ENCODE results near the gene TRIM44.

Gene TRIM44

GRCh38 chr11:35814720-35815305 lies 152.2 kb downstream of the TRIM44 start:
- no peak for DNase-seq
- no peak for TF ChIP-seq CTCF (IDR thresholded peaks at IDR 0.05; ENCODE audit: low read depth, low read length, missing control alignments)
- no peak overlapping the region for H3K4me3 ChIP-seq (ENCODE audit: low read depth, low read length)
- no peak overlapping the region for H3K27ac ChIP-seq
- no peaks in the 10 kb centered on the region for H3K27me3 ChIP-seq (replicated peaks)
- in situ Hi-C loops (cut with HindIII; ENCODE audit: low pct_ligation_motif_present, low sequenced_read_pairs) = no loop called here
- no peaks in the 10 kb centered on the region for H3K36me3 ChIP-seq (replicated peaks)

GRCh38 chr11:35815556-35816315 lies 153.2 kb downstream of the TRIM44 start:
- in situ Hi-C loops (cut with HindIII; ENCODE audit: low pct_ligation_motif_present, low sequenced_read_pairs) = no loop called here
- Histone ChIP-seq H3K27me3 (replicated peaks) (no peaks in the 10 kb centered on the region), H3K27ac (no peak overlapping the region), H3K4me3 (ENCODE audit: low read depth, low read length) (no peak overlapping the region), H3K36me3 (replicated peaks) (no peaks in the 10 kb centered on the region)
- no peak for DNase-seq
- no peak for TF ChIP-seq CTCF (IDR thresholded peaks at IDR 0.05; ENCODE audit: low read depth, low read length, missing control alignments)

DNA sequence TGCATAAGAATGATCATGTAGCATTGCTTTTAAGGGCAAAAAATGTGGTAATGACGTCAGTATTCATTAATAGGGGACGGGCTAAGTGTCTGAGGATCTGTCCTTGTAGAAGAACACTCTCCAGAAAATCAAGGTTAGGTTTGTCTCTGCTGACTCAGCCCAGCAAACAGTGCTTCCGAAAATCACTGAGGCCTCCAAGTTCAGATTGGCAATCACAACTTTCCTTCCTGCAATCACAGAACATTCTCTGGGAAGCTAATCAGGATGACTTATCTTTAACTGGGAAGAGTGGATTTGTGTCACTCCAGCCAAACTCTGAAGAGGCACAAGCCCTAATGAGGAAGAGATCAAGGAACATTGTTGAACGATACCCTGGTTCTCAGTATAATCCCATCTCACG lies 158.0 kb downstream of the TRIM44 start:
- DNase-seq = no peak
- Histone ChIP-seq H3K27ac (no peak overlapping the region), H3K4me3 (ENCODE audit: low read depth, low read length) (no peak overlapping the region), H3K27me3 (replicated peaks) (no peaks in the 10 kb centered on the region), H3K36me3 (replicated peaks) (no peaks in the 10 kb centered on the region)
- in situ Hi-C loops (cut with HindIII; ENCODE audit: low pct_ligation_motif_present, low sequenced_read_pairs) = no loop called here
- TF ChIP-seq CTCF (IDR thresholded peaks at IDR 0.05; ENCODE audit: low read depth, low read length, missing control alignments) = no peak

DNA sequence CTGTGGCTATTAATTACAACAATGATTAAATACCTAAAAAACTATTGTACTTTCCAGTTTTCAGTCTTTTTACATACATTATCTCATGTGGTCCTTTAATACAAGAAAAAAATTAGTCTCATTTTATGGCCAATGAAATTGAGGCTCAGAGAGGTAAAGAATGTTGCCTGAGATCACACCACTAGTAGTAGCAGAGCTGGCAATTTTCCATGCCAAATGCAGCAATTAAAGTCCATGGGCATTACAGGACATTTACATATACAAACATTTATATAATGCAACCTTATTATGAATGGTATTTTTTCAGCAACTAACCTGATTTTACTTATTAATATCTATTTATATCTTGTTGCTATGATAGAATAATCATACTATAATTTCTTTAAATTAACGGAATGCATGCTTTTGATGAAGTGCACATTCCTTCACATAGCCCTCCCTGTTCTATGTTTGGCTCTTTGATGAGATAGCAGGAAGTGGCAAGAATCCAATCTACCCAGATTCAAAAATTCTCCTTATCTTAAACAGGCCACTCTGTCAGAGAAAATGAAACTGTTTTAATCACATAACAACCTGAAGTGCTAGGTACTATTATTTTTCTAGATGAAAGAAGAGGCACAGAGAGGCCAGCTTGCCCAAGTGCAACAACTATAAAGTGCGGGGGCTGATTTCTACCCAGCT lies 160.4 kb downstream of the TRIM44 start:
- no peak overlapping the region for H3K27ac ChIP-seq

DNA sequence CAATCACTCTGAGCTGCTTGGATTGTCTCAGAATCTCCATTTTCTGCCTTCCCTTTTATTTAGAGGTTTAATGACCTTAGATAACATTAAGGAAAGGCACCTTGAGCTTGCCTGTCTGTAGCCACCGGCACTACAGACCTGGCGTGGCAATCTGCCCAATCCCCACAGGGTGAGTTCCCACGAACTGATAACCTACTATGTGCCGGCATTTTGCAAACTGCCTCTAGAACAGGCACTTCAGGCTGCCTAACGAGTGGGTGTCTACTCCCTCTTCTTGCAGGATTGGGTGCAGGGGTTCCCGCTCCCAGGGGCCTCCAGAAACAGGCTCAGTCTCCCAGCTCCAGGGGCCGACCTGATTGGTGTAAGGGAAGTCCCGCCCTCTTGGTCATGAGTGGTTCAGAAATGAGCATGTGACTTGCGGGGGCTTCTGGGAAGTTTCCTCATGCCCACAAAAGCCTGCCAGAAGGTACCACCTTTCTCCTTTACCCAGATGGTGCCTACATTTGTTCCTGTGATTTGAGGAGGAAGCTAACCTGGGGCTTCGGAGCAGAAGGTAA lies 161.2 kb downstream of the TRIM44 start:
- no peak for TF ChIP-seq CTCF (IDR thresholded peaks at IDR 0.05; ENCODE audit: low read depth, low read length, missing control alignments)
- in situ Hi-C loops (cut with HindIII; ENCODE audit: low pct_ligation_motif_present, low sequenced_read_pairs) = no loop called here
- DNase-seq = no peak

More for the DNA sequence above, 160.4 kb downstream of the TRIM44 start:
- TF ChIP-seq CTCF (IDR thresholded peaks at IDR 0.05; ENCODE audit: low read depth, low read length, missing control alignments) = no peak
- Histone ChIP-seq H3K27me3 (replicated peaks) (no peaks in the 10 kb centered on the region), H3K4me3 (ENCODE audit: low read depth, low read length) (no peak overlapping the region), H3K36me3 (replicated peaks) (no peaks in the 10 kb centered on the region)
- DNase-seq = no peak
- in situ Hi-C loops (cut with HindIII; ENCODE audit: low pct_ligation_motif_present, low sequenced_read_pairs) = no loop called here

More for the DNA sequence above, 161.2 kb downstream of the TRIM44 start:
- H3K36me3 ChIP-seq (replicated peaks) = no peaks in the 10 kb centered on the region
- H3K27ac ChIP-seq = no peak overlapping the region
- H3K4me3 ChIP-seq (ENCODE audit: low read depth, low read length) = no peak overlapping the region
- H3K27me3 ChIP-seq (replicated peaks) = no peaks in the 10 kb centered on the region

Data from brain microvascular endothelial cell (primary cell).